Uterus (tissue), 2 donors: Measurements from ENCODE around the gene ARHGEF4.

Experiments used
- POLR2A ChIP-seq, 2 donors: fragments of 450-650 bp; IDR thresholded peaks; one replicate each; pipeline ENCODE4 v1.6.1; 2016; ENCODE audit warnings: antibody characterized with exemption in 2 of 2, mild to moderate bottlenecking in 1 of 2, moderate library complexity in 1 of 2
- TF ChIP-seq, protein P1 (sequence below), 4 experiments: fragments of 200-600 bp in 2 of 4; fragments of 450-650 bp in 2 of 4; sonication (generic) in 2 of 4; IDR thresholded peaks; one replicate each; pipeline ENCODE4 v1.5.1; 2016 to 2019; ENCODE audit warnings: antibody characterized with exemption in 4 of 4, mild to moderate bottlenecking in 2 of 4, moderate library complexity in 1 of 4

GRCh38 chr2:131094463-131095281, 258.0 kb downstream of the ARHGEF4 start:
- no peak for TF ChIP-seq POLR2A (IDR thresholded peaks at IDR 0.05)
- TF ChIP-seq, protein P1, sequence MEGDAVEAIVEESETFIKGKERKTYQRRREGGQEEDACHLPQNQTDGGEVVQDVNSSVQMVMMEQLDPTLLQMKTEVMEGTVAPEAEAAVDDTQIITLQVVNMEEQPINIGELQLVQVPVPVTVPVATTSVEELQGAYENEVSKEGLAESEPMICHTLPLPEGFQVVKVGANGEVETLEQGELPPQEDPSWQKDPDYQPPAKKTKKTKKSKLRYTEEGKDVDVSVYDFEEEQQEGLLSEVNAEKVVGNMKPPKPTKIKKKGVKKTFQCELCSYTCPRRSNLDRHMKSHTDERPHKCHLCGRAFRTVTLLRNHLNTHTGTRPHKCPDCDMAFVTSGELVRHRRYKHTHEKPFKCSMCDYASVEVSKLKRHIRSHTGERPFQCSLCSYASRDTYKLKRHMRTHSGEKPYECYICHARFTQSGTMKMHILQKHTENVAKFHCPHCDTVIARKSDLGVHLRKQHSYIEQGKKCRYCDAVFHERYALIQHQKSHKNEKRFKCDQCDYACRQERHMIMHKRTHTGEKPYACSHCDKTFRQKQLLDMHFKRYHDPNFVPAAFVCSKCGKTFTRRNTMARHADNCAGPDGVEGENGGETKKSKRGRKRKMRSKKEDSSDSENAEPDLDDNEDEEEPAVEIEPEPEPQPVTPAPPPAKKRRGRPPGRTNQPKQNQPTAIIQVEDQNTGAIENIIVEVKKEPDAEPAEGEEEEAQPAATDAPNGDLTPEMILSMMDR (IDR thresholded peaks at IDR 0.05), result no peak
